Erythroblast (primary cell): ENCODE data around the gene COBL.

Source experiments
- GATA1 ChIP-seq: IDR thresholded peaks from 2 replicates; pipeline ENCODE4 v1.6.1; 2011; ENCODE audit warnings: low read depth, mild to moderate bottlenecking, control low read depth, low read length, moderate library complexity
- POLR2A ChIP-seq: IDR thresholded peaks from 2 replicates; pipeline ENCODE4 v1.6.1; 2011; ENCODE audit warnings: mild to moderate bottlenecking, low read length

GRCh38 chr7:51080216-51080615, 236.4 kb downstream of the COBL start:
- TF ChIP-seq POLR2A = no peak
- TF ChIP-seq GATA1 = no peak
